ENCODE measurements around the gene MRC1.
"Not testable (repeated sequence)": the region's sequence is repeated elsewhere in the genome, so short reads cannot be mapped to it uniquely, and the experiment has no call there.

DNA sequence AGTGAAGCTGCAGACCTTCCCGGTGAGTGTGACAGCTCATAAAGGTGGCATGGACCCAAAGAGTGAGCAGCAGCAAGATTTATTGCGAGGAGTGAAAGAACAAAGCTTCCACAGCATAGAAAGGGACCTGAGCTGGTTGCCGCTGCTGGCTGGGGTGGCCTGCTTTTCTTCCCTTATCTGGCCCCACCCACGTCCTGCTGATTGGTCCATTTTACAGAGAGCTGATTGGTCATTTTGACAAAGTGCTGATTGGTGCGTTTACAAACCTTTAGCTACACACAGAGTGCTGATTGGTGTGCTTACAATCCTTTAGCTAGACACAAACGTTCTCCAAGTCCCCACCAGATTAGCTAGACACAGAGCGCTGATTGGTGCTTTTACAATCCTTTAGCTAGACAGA is 141.1 kb downstream of the MRC1 start:
- TF ChIP-seq, protein P1, sequence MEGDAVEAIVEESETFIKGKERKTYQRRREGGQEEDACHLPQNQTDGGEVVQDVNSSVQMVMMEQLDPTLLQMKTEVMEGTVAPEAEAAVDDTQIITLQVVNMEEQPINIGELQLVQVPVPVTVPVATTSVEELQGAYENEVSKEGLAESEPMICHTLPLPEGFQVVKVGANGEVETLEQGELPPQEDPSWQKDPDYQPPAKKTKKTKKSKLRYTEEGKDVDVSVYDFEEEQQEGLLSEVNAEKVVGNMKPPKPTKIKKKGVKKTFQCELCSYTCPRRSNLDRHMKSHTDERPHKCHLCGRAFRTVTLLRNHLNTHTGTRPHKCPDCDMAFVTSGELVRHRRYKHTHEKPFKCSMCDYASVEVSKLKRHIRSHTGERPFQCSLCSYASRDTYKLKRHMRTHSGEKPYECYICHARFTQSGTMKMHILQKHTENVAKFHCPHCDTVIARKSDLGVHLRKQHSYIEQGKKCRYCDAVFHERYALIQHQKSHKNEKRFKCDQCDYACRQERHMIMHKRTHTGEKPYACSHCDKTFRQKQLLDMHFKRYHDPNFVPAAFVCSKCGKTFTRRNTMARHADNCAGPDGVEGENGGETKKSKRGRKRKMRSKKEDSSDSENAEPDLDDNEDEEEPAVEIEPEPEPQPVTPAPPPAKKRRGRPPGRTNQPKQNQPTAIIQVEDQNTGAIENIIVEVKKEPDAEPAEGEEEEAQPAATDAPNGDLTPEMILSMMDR (conservative IDR thresholded peaks at IDR 0.05; ENCODE audit: low read depth in 2 of 2), result not testable (repeated sequence)
- not testable (repeated sequence) for TF ChIP-seq REST (IDR thresholded peaks at IDR 0.05; ENCODE audit: unreplicated experiment); EZH2phosphoT487 (IDR thresholded peaks at IDR 0.05; ENCODE audit: unreplicated experiment); POLR2AphosphoS5 (IDR thresholded peaks at IDR 0.05; ENCODE audit: low read depth); ZNF331 (CRISPR knock-in tag; IDR thresholded peaks at IDR 0.05; ENCODE audit: low read depth); EZH2 (IDR thresholded peaks at IDR 0.05; ENCODE audit: low read depth, unreplicated experiment); CREB1 (CRISPR knock-in tag; IDR thresholded peaks at IDR 0.05; ENCODE audit: low read depth)
- TF ChIP-seq, protein P2, sequence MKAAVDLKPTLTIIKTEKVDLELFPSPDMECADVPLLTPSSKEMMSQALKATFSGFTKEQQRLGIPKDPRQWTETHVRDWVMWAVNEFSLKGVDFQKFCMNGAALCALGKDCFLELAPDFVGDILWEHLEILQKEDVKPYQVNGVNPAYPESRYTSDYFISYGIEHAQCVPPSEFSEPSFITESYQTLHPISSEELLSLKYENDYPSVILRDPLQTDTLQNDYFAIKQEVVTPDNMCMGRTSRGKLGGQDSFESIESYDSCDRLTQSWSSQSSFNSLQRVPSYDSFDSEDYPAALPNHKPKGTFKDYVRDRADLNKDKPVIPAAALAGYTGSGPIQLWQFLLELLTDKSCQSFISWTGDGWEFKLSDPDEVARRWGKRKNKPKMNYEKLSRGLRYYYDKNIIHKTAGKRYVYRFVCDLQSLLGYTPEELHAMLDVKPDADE (IDR thresholded peaks at IDR 0.05), result not testable (repeated sequence)

All from GM23338 (cell line).